RWPE2 (cell line): ENCODE results near the gene PPM1M.

ENCODE experiments used
- ATAC-seq: fragments of 200-7000 bp; cut with Tn5 transposase; 3 replicates; pipeline ENCODE4 v1.9.1; 2021; ENCODE audit warnings: low read depth
- DNase-seq: peaks from one replicate; pipeline ENCODE4 v3.0.0-alpha.2; 2020; ENCODE audit warnings: low spot score
- H3K27ac ChIP-seq: fragments of 450-650 bp; 2 replicates; pipeline ENCODE4 v1.5.1; 2017; ENCODE audit warnings: mild to moderate bottlenecking; ENCODE audit not compliant: poor library complexity, severe bottlenecking
- H3K27me3 ChIP-seq: fragments of 250-450 bp; sonication (Bioruptor Pico); 2 replicates; pipeline ENCODE4 v1.5.1; 2021; ENCODE audit warnings: mild to moderate bottlenecking, moderate library complexity; ENCODE audit not compliant: insufficient read depth, poor library complexity, severe bottlenecking
- H3K36me3 ChIP-seq: fragments of 250-450 bp; sonication (Bioruptor Pico); 2 replicates; pipeline ENCODE4 v1.5.1; 2020; ENCODE audit warnings: low read depth, mild to moderate bottlenecking, moderate library complexity
- H3K4me1 ChIP-seq: fragments of 250-450 bp; sonication (Bioruptor Pico); 2 replicates; pipeline ENCODE4 v1.5.1; 2021; ENCODE audit warnings: mild to moderate bottlenecking, moderate library complexity; ENCODE audit not compliant: insufficient read depth, poor library complexity, severe bottlenecking
- H3K4me3 ChIP-seq: fragments of 250-450 bp; sonication (Bioruptor Pico); 2 replicates; pipeline ENCODE4 v1.5.1; 2021; ENCODE audit warnings: mild to moderate bottlenecking, moderate library complexity; ENCODE audit not compliant: severe bottlenecking
- H3K9me3 ChIP-seq: fragments of 250-450 bp; sonication (Bioruptor Pico); 2 replicates; pipeline ENCODE4 v1.5.1; 2021; ENCODE audit warnings: mild to moderate bottlenecking, moderate library complexity; ENCODE audit not compliant: severe bottlenecking
- TF ChIP-seq, protein P1 (sequence below): fragments of 450-650 bp; IDR thresholded peaks from one replicate; pipeline ENCODE4 v1.5.1; 2017; ENCODE audit warnings: mild to moderate bottlenecking, moderate library complexity; ENCODE audit not compliant: poor library complexity, severe bottlenecking

PPM1M gene

GRCh38 chr3:52233108-52233591 lies 12.4 kb upstream of the PPM1M start:
- H3K27me3 ChIP-seq: no peaks in the 10 kb centered on the region
- H3K36me3 ChIP-seq: peaks cover 56% of the 10 kb centered on the region
- no peak overlapping the region for H3K27ac ChIP-seq
- ATAC-seq (no peak), DNase-seq (peak; percentile 28)
- H3K4me1 ChIP-seq: peaks cover 12% of the 10 kb centered on the region
- no peak overlapping the region for H3K4me3 ChIP-seq
- TF ChIP-seq, protein P1, sequence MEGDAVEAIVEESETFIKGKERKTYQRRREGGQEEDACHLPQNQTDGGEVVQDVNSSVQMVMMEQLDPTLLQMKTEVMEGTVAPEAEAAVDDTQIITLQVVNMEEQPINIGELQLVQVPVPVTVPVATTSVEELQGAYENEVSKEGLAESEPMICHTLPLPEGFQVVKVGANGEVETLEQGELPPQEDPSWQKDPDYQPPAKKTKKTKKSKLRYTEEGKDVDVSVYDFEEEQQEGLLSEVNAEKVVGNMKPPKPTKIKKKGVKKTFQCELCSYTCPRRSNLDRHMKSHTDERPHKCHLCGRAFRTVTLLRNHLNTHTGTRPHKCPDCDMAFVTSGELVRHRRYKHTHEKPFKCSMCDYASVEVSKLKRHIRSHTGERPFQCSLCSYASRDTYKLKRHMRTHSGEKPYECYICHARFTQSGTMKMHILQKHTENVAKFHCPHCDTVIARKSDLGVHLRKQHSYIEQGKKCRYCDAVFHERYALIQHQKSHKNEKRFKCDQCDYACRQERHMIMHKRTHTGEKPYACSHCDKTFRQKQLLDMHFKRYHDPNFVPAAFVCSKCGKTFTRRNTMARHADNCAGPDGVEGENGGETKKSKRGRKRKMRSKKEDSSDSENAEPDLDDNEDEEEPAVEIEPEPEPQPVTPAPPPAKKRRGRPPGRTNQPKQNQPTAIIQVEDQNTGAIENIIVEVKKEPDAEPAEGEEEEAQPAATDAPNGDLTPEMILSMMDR: no peak
- no peaks in the 10 kb centered on the region for H3K9me3 ChIP-seq

- Histone ChIP-seq H3K36me3 (peaks cover 56% of the 10 kb centered on the region), H3K27ac (no peak overlapping the region), H3K9me3 (no peaks in the 10 kb centered on the region), H3K4me3 (no peak overlapping the region), H3K27me3 (no peaks in the 10 kb centered on the region), H3K4me1 (peaks cover 13% of the 10 kb centered on the region)
- DNase-seq: no peak
- TF ChIP-seq, protein P1: no peak
- no peak for ATAC-seq
These were observed 11.6 kb upstream of the PPM1M start for GRCh38 chr3:52233968-52234367.

DNA sequence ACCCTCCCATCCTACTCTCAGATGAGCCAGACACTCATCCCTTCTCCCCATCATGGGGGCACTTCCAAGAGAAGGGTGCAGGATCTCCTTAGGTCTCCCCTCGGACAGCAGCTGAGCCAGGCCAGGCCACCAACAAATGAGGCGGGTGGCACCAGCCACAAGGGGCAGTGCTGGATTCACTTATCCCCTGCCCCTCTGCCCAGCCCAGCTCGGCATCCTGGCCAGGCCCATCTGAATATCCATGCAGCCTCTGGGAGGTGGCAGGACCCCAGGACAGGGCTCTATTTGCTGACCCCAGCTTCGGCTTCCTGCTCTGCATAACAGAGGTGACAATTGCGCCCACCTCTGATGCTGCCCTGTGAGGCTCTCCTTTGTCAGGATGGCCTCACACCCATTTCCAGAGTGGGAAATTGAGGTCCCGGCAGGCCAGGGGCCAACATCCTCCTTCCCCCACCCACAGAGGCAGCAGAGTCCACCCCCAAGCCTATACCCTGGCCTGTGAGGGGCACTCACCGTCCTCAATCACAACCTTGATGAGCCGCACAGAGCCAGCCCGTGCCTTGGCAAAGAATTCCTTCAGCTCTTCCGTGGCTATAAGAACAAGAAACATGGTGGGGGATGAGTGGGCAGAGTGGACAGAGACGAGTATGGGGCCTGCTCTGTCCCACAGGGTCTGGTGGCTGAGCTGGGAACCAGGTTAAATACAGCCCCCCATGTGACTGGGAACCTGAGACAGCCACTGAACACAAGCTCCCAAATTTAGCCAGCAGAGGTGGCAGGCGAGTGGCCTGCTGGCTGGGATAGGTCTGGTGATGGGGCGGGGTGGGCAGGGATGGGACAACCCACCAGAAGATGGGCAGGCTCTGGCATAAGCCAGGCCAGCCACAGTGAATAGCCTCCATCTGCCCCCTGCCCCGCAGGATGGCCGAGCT lies 10.8 kb upstream of the PPM1M start:
- peaks cover 13% of the 10 kb centered on the region for H3K4me1 ChIP-seq
- H3K9me3 ChIP-seq: no peaks in the 10 kb centered on the region
- H3K36me3 ChIP-seq: peaks cover 49% of the 10 kb centered on the region
- DNase-seq (peak; percentile 45), ATAC-seq (no peak)
- TF ChIP-seq, protein P1: no peak
- no peaks in the 10 kb centered on the region for H3K27me3 ChIP-seq
- no peak overlapping the region for H3K4me3 ChIP-seq
- H3K27ac ChIP-seq: no peak overlapping the region

DNA sequence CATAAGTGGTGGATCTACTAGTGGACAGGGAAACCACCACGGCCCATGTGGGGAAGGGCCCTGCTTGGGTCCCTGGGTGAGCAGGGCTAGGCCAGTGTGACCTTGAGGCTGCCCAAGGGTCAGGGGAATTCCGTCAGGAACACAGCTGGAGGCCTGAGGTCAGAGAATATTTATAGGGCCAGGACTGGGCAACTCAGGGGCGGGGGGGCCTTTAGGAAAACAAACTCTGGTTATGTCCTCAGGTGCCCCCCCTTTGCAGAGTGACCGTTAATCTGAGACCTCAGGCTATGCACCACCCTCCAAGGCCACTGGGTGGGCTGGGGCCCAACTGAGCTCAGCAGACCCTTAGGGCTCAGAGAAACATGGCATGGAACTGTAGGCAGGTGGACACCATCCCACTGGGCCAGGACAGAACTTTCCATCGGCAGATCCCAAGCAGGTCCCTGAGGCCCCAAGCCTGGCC lies 9.1 kb upstream of the PPM1M start:
- Histone ChIP-seq H3K4me1 (peaks cover 25% of the 10 kb centered on the region), H3K36me3 (peaks cover 33% of the 10 kb centered on the region), H3K4me3 (no peak overlapping the region), H3K27ac (peak overlapping the region; percentile 90), H3K27me3 (no peaks in the 10 kb centered on the region), H3K9me3 (no peaks in the 10 kb centered on the region)
- ATAC-seq: no peak
- TF ChIP-seq, protein P1: no peak
- peak; percentile 38 for DNase-seq
